Measurements from ENCODE around the gene NOXO1. TPM values are rescaled to one million over a fixed set of nuclear protein-coding genes. Genes with fewer than 3 reads are reported as not detected.
"Not testable (repeated sequence)": the region's sequence is repeated elsewhere in the genome, so short reads cannot be mapped to it uniquely, and the experiment has no call there.

Gene NOXO1
- total RNA-seq, 4 donors from 2014 or later: 0.23 to 1.2 TPM; not detected in 2

GRCh38 chr16:2015947-2016208 lies 34.6 kb upstream of the NOXO1 start:
- intact Hi-C loops (cut with DNase I; ENCODE audit: low total_unique reads): no loop called here
- no peak for DNase-seq (ENCODE audit: low spot score in 2 of 2)
- no peak for TF ChIP-seq POLR2A (IDR thresholded peaks at IDR 0.05)
- TF ChIP-seq, protein P1, sequence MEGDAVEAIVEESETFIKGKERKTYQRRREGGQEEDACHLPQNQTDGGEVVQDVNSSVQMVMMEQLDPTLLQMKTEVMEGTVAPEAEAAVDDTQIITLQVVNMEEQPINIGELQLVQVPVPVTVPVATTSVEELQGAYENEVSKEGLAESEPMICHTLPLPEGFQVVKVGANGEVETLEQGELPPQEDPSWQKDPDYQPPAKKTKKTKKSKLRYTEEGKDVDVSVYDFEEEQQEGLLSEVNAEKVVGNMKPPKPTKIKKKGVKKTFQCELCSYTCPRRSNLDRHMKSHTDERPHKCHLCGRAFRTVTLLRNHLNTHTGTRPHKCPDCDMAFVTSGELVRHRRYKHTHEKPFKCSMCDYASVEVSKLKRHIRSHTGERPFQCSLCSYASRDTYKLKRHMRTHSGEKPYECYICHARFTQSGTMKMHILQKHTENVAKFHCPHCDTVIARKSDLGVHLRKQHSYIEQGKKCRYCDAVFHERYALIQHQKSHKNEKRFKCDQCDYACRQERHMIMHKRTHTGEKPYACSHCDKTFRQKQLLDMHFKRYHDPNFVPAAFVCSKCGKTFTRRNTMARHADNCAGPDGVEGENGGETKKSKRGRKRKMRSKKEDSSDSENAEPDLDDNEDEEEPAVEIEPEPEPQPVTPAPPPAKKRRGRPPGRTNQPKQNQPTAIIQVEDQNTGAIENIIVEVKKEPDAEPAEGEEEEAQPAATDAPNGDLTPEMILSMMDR (IDR thresholded peaks at IDR 0.05): no peak
- H3K4me3 ChIP-seq (ENCODE audit: low read depth, poor library complexity, severe bottlenecking): no peak overlapping the region
- 76 to 81% methylated on average over 7 of the region's 7 CpGs for WGBS, 2 donors

DNA sequence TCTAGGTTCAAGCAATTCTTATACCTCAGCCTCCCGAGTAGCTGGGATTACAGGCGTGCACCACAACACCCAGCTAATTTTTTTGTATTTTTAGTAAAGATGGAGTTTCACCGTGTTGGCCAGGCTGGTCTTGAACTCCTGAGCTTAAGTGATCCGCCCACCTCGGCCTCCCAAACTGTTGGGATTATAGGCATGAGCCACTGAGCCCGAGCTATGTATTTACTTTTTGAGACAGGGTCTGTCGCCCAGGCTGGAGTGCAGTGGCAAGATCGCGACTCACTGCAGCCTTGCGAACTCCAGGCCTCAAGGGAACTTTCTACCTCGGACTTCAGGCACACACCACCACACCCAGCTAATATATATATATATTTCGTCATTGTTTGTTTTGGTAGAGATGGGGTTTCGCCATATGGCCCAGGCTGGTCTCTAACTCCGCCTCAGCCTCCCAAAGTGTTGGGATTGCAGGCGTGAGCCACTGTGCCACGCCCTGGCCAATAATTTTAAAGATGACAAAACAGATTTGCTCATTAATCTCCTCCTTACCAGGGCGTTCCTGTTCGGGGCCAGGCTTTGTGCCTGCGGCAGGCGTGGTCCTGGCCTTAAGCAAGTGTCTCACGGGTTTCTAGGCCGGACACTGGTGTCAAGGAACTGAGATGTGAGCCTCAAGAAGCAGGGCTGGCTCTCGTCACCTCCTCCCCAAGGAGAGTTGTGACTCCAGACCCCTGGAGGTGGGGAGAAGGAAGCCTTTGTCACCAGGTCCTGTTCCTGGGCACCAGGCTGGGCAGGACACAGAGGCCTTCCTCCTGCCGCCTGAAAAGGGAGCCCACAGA lies 34.1 kb upstream of the NOXO1 start:
- DNase-seq (ENCODE audit: low spot score in 2 of 2): no peak
- WGBS, 2 donors: 62 to 65% methylated on average over 24 of the region's 24 CpGs

DNA sequence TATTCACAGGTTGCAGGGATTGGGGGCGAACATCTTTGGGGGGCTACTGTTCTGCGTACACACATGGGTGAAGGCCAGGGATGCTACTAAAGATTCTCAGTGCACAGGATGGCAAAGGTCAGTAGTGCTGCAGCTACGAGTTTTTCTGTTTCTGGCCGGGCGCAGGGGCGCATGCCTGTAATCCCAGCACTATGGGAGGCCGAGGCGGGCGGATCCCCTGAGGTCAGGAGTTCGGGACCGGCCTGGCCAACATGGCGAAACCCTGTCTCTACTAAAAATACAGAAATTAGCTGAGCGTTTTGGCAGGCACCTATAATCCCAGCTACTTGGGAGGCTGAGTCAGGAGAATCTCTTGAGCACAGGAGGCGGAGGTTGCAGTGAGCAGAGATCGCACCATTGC lies 32.3 kb upstream of the NOXO1 start:
- intact Hi-C loops (cut with DNase I; ENCODE audit: low total_unique reads): no loop called here
- 88 to 92% methylated on average over 15 of the region's 15 CpGs for WGBS, 2 donors
- no peak for DNase-seq (ENCODE audit: low spot score in 2 of 2)
- H3K4me3 ChIP-seq (ENCODE audit: low read depth, poor library complexity, severe bottlenecking): no peak overlapping the region
- TF ChIP-seq POLR2A (IDR thresholded peaks at IDR 0.05): no peak
- TF ChIP-seq, protein P1 (IDR thresholded peaks at IDR 0.05): no peak

More for the DNA sequence above, 34.1 kb upstream of the NOXO1 start:
- intact Hi-C loops (cut with DNase I; ENCODE audit: low total_unique reads): no loop called here
- TF ChIP-seq POLR2A (IDR thresholded peaks at IDR 0.05): no peak
- TF ChIP-seq, protein P1 (IDR thresholded peaks at IDR 0.05): no peak
- no peak overlapping the region for H3K4me3 ChIP-seq (ENCODE audit: low read depth, poor library complexity, severe bottlenecking)

GRCh38 chr16:2011726-2012125 lies 30.5 kb upstream of the NOXO1 start:
- DNase-seq (ENCODE audit: low spot score in 2 of 2); intact Hi-C loops (cut with DNase I; ENCODE audit: low total_unique reads); H3K4me3 ChIP-seq (ENCODE audit: low read depth, poor library complexity, severe bottlenecking): not testable (repeated sequence)
- WGBS, 2 donors: 80 to 84% methylated on average over 9 of the region's 9 CpGs

GRCh38 chr16:2009791-2010510 lies 28.7 kb upstream of the NOXO1 start, which contains the start of gene ZNF598:
ZNF598 (minus strand) TSS chr16:2009821.
- WGBS, 2 donors: 1 to 2% methylated on average over 27 to 43 of the region's 52 CpGs
- intact Hi-C loops (cut with DNase I; ENCODE audit: low total_unique reads): no loop called here
- peak; percentile 31 to 94 for DNase-seq (ENCODE audit: low spot score in 2 of 2)
- peak within 1 kb of the TSS; percentile 87 for H3K4me3 ChIP-seq (ENCODE audit: low read depth, poor library complexity, severe bottlenecking)
- TF ChIP-seq POLR2A (IDR thresholded peaks at IDR 0.05): peak in 1 of 2 donors; percentile 60
- TF ChIP-seq, protein P1 (IDR thresholded peaks at IDR 0.05): no peak

DNA sequence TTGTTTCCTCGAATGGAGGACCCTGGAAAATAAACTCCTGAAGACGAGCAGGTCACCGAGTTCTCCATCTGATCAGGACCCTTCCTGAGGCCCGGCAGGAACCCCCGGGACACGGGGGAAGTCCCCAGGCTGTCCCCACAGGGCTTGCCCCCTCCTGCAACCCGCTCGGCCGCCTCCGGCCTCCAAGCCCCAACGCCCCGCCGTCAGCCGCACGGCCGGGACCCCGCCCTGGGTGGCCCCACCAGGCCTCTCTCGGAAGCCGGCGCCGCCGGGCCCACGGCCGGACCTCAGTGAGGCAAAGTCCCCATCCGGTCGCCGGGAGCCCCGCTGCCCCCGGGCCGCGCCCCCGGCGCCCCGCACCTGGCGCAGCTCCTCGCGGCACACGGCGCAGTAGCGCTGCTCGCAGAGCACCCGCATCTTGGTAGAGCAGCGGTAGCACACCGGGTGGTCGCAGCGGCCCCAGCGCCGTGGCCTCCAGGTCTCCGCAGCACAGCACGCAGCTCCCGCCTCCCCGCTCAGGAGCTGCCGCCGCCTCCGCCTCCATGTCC lies 28.0 kb upstream of the NOXO1 start:
- TF ChIP-seq, protein P1 (IDR thresholded peaks at IDR 0.05): no peak
- no peak for TF ChIP-seq POLR2A (IDR thresholded peaks at IDR 0.05)
- 0% methylated on average over 12 to 37 of the region's 55 CpGs for WGBS, 2 donors
- intact Hi-C loops (cut with DNase I; ENCODE audit: low total_unique reads): no loop called here
- no peak for DNase-seq (ENCODE audit: low spot score in 2 of 2)
- H3K4me3 ChIP-seq (ENCODE audit: low read depth, poor library complexity, severe bottlenecking): peak overlapping the region; percentile 87

All from lower leg skin (tissue), 4 donors.